ENCODE results near the gene JOSD2. TPM values are rescaled to one million over a fixed set of nuclear protein-coding genes. Genes with fewer than 3 reads are reported as not detected.

The JOSD2 gene
- total RNA-seq, 1 experiment from 2014 or later, result 40.9 TPM

GRCh38 chr19:50489461-50490011 lies 21.5 kb downstream of the JOSD2 start:
- no peak overlapping the region for H3K4me3 ChIP-seq (replicated peaks in 1 of 2; ENCODE audit: low read depth in 1 of 2, low read length in 2 of 2)
- ATAC-seq (no peak), DNase-seq (ENCODE audit: low read depth, low spot score) (no peak)
- H2AFZ ChIP-seq (ENCODE audit: low read depth, low read length, poor library complexity, severe bottlenecking), result no peak overlapping the region
- no peak overlapping the region for H3K4me2 ChIP-seq (ENCODE audit: low read length)
- no peak for TF ChIP-seq ZBTB33 (IDR thresholded peaks at IDR 0.05; ENCODE audit: extremely low read depth, insufficient replicate concordance, low read length)
- no peak for TF ChIP-seq CTCF (IDR thresholded peaks at IDR 0.05 in 2 of 3, conservative IDR thresholded peaks at IDR 0.05 in 1 of 3; ENCODE audit: borderline replicate concordance in 1 of 3, insufficient read depth in 1 of 3, low read depth in 2 of 3, low read length in 2 of 3)
- TF ChIP-seq POLR2AphosphoS5 (IDR thresholded peaks at IDR 0.05; ENCODE audit: low read depth, low read length), result no peak
- no peak for TF ChIP-seq RAD21 (IDR thresholded peaks at IDR 0.05; ENCODE audit: low read depth)
- TF ChIP-seq CBX3 (IDR thresholded peaks at IDR 0.05; ENCODE audit: low read depth), result no peak
- TF ChIP-seq ELF1 (IDR thresholded peaks at IDR 0.05; ENCODE audit: borderline replicate concordance, low read depth), result no peak
- TF ChIP-seq YY1 (IDR thresholded peaks at IDR 0.05; ENCODE audit: extremely low read depth, insufficient replicate concordance, low read depth, low read length), result no peak
- intact Hi-C loops (cut with micrococcal nuclease), result no loop called here
- H3K79me2 ChIP-seq (ENCODE audit: insufficient read depth, low read length), result no peaks in the 10 kb centered on the region
- peaks cover 3 to 12% of the 10 kb centered on the region in 2 experiments; a peak in 1 of 4 replicates for H3K9me3 ChIP-seq (ENCODE audit: control insufficient read depth in 1 of 2, insufficient read depth in 1 of 2, low read depth in 1 of 2, low read length in 2 of 2)
- no peaks in the 10 kb centered on the region for H3K9me2 ChIP-seq (ENCODE audit: insufficient read depth)
- peaks cover 12 to 16% of the 10 kb centered on the region in 2 experiments for H3K4me1 ChIP-seq (ENCODE audit: control insufficient read depth in 1 of 2, insufficient read depth in 2 of 2, low read length in 2 of 2)
- no peak overlapping the region for H3K9ac ChIP-seq (ENCODE audit: low read length)
- POLR2A ChIA-PET, result no interaction called here
- peaks cover 0 to 6% of the 10 kb centered on the region in 2 experiments; a peak in 1 of 4 replicates for H3K36me3 ChIP-seq (ENCODE audit: control insufficient read depth in 1 of 2, insufficient read depth in 2 of 2, low read length in 2 of 2)
- BruUV-seq (replicated peaks), result no TSS peak
- no peaks in the 10 kb centered on the region for H4K20me1 ChIP-seq (ENCODE audit: insufficient read depth)
- H3K27me3 ChIP-seq (ENCODE audit: insufficient read depth, low read length), result no peaks in the 10 kb centered on the region
- CTCF ChIA-PET, result no interaction called here
- no peak overlapping the region for H3K27ac ChIP-seq (ENCODE audit: low read depth, low read length)
- RAD21 ChIA-PET (ENCODE audit: low non-redundant PET in 1 of 2, low total read pairs in 2 of 2, uncharacterized antibody in 2 of 2, unreplicated experiment in 2 of 2), result no interaction called here

Data from HCT116 (cell line).